BE2C (cell line): ENCODE measurements around the gene ABHD4.

Experiments
- DNase-seq: peaks from one replicate; pipeline ENCODE4 v3.0.0-alpha.2; 2020
- H3K27me3 ChIP-seq: fragments of 250-450 bp; sonication (Bioruptor Pico); 2 replicates; pipeline ENCODE4 v1.5.1; 2020; ENCODE audit warnings: mild to moderate bottlenecking
- H3K36me3 ChIP-seq: fragments of 250-450 bp; sonication (Bioruptor Pico); 2 replicates; pipeline ENCODE4 v1.5.1; 2020; ENCODE audit warnings: mild to moderate bottlenecking
- H3K4me1 ChIP-seq: fragments of 250-450 bp; sonication (Bioruptor Pico); 2 replicates; pipeline ENCODE4 v1.5.1; 2020
- H3K4me3 ChIP-seq: 2 replicates; pipeline ENCODE4 v1.5.1; 2011; ENCODE audit warnings: low read depth, low read length
- H3K9me3 ChIP-seq: fragments of 250-450 bp; sonication (Bioruptor Pico); 2 replicates; pipeline ENCODE4 v1.5.1; 2020
- CTCF ChIP-seq: IDR thresholded peaks from 2 replicates; pipeline ENCODE4 v1.5.1; 2012; ENCODE audit warnings: mild to moderate bottlenecking, low read depth, low read length

ABHD4 gene

GRCh38 chr14:22601456-22601855 is 3.4 kb downstream of the ABHD4 start:
- H3K36me3 ChIP-seq: no peaks in the 10 kb centered on the region
- H3K4me3 ChIP-seq: no peak overlapping the region
- H3K27me3 ChIP-seq: peaks cover 22% of the 10 kb centered on the region
- no peak for TF ChIP-seq CTCF
- DNase-seq: no peak
- peaks cover 2% of the 10 kb centered on the region; the same call in 1 of the 2 replicates for H3K4me1 ChIP-seq
- H3K9me3 ChIP-seq: no peaks in the 10 kb centered on the region

- Histone ChIP-seq H3K36me3 (no peaks in the 10 kb centered on the region), H3K9me3 (no peaks in the 10 kb centered on the region), H3K27me3 (peaks cover 20% of the 10 kb centered on the region), H3K4me3 (no peak overlapping the region), H3K4me1 (peaks cover 2% of the 10 kb centered on the region; the same call in 1 of the 2 replicates)
- TF ChIP-seq CTCF: no peak
- no peak for DNase-seq
Observed at GRCh38 chr14:22601996-22602395, 3.9 kb downstream of the ABHD4 start.

GRCh38 chr14:22602862-22603261 is 4.8 kb downstream of the ABHD4 start:
- H3K4me1 ChIP-seq: peaks cover 2% of the 10 kb centered on the region; the same call in 1 of the 2 replicates
- H3K9me3 ChIP-seq: no peaks in the 10 kb centered on the region
- no peaks in the 10 kb centered on the region for H3K36me3 ChIP-seq
- H3K27me3 ChIP-seq: peaks cover 16% of the 10 kb centered on the region
- no peak for TF ChIP-seq CTCF
- DNase-seq: no peak
- no peak overlapping the region for H3K4me3 ChIP-seq

GRCh38 chr14:22606380-22606779 is 8.3 kb downstream of the ABHD4 start:
- no peak for TF ChIP-seq CTCF
- H3K4me3 ChIP-seq: no peak overlapping the region
- no peaks in the 10 kb centered on the region for H3K36me3 ChIP-seq
- no peaks in the 10 kb centered on the region for H3K9me3 ChIP-seq
- DNase-seq: no peak
- H3K27me3 ChIP-seq: no peaks in the 10 kb centered on the region
- H3K4me1 ChIP-seq: peaks cover 2% of the 10 kb centered on the region; the same call in 1 of the 2 replicates

GRCh38 chr14:22607291-22607690 is 9.2 kb downstream of the ABHD4 start:
- no peak for TF ChIP-seq CTCF
- DNase-seq: no peak
- no peaks in the 10 kb centered on the region for H3K36me3 ChIP-seq
- no peaks in the 10 kb centered on the region for H3K27me3 ChIP-seq
- no peak overlapping the region for H3K4me3 ChIP-seq
- peaks cover 2% of the 10 kb centered on the region; the same call in 1 of the 2 replicates for H3K4me1 ChIP-seq
- no peaks in the 10 kb centered on the region for H3K9me3 ChIP-seq

GRCh38 chr14:22610931-22611330 is 12.8 kb downstream of the ABHD4 start:
- peaks cover 2% of the 10 kb centered on the region; the same call in 1 of the 2 replicates for H3K4me1 ChIP-seq
- no peaks in the 10 kb centered on the region for H3K9me3 ChIP-seq
- no peaks in the 10 kb centered on the region for H3K27me3 ChIP-seq
- no peaks in the 10 kb centered on the region for H3K36me3 ChIP-seq
- H3K4me3 ChIP-seq: no peak overlapping the region
- DNase-seq: no peak
- no peak for TF ChIP-seq CTCF
